GM15510 (cell line): ENCODE results near the gene PARVA.

Source experiments
- POLR2A ChIP-seq: IDR thresholded peaks from 3 replicates; pipeline ENCODE4 v1.6.1; 2011; ENCODE audit warnings: borderline replicate concordance; ENCODE audit not compliant: insufficient read length; ENCODE audit errors: extremely low read depth

The PARVA gene

GRCh38 chr11:12432507-12432906 is 55.1 kb downstream of the PARVA start:
- TF ChIP-seq POLR2A: no peak

DNA sequence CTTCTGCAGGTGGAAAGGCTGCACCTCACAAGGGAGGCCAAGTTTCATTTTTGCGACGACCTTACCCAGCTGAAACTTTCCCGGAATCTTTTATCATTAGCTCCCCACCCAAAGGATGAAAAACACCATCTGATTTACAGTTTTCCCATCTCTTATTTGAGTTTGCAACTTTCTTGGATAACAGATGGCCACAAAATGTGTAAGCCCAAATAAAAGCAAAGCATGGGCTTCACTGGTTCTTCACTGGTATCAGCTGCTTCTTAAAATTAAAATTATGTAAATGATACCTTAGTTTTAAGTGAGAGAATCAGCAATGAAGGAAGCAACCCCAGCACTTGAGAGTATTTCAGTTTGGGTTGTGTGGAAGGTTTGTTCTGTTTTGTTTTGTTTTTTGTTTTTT is 55.8 kb downstream of the PARVA start:
- no peak for TF ChIP-seq POLR2A

DNA sequence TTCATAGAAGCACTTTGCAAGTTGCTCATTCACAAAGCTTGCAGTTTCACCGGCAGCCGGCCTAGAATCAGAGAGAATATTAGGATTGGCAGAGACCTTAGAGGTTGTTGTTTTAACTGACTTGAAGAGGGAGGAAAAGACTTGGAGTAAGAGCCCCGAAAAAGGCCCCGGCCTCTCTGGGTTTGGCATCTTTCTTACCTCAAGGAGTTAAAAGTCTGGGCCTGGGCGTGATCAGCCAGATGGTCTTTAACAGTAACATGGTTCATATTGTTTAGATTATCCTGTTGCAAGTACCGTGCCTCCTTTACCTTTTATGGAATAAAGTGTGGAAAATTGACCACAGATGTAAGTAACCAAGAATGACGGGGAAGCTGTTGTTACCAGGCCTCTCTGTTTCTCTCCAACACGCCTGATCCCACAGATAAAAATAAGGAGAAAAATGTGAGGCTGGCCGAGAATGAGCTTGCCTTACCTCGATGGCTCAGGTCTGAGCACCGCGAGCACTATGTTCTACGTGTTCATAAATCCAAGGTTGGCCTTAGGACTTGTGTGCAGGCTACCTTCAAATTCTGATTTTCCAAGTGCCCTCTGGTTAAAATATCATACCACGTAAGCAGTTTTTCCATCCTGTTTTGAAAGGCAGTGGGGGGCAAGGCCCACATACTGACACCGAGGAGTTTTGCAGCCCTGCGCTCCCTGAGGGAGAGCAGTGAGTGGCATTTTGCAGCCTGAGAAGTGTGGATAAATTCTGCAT is 56.4 kb downstream of the PARVA start:
- TF ChIP-seq POLR2A: no peak

DNA sequence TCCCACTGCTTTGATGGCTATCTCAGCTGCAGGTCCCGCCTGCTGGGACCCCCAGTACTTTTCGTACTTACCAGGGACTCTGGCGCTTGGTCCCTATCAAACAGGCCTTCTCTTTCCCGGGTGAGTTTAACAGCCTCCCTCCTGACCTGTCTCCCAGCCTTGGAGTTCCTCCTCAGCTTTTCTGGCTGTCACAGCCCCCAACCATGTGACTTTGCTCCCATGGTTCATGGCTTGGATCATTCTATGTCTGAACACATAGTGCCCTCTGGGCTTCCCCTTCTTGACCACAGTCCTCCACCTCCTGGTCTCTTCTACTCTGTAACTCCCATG is 56.9 kb downstream of the PARVA start:
- TF ChIP-seq POLR2A: no peak

- no peak for TF ChIP-seq POLR2A
Observed at GRCh38 chr11:12435264-12435663, 57.9 kb downstream of the PARVA start.

- no peak for TF ChIP-seq POLR2A
Observed at GRCh38 chr11:12436266-12436665, 58.9 kb downstream of the PARVA start.

DNA sequence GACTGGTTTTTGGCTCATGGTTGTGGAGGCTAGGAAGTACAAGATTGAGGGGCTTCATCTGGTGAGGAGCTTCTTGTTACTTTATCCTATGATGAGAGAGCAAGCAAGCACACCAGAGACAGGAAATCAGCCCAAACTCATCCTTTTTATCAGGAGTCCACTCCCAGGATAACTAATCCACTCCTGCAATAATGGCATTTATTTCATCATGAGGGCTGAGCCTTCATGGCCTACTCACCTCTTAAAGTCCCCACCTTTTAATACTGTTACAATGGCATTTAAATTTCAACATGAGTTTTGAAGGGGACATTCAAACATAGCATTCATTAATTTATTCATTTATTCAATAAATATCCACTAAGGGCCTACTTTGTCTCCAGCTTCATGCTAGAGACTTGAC is 60.9 kb downstream of the PARVA start:
- TF ChIP-seq POLR2A: no peak

DNA sequence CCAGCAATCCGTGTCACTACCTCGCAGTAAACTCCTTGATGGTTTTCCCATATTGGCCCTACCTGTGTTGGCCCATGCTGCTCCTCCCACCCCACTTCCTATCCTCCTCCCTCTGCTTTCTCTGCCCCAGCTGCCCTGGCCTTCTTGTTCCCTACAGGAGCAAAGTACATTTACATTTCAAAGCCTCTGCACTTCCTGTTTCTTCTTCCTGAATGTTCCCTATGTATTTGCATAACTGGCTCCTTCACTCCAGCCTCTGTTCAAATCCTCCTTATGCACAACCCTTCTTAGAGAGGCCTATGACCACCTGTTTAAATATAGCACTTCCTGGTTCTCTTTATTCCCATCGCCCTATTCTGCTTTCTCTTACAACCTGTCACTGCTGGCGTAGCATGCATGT is 62.2 kb downstream of the PARVA start:
- no peak for TF ChIP-seq POLR2A

GRCh38 chr11:12440565-12440964 is 63.2 kb downstream of the PARVA start:
- TF ChIP-seq POLR2A: no peak

DNA sequence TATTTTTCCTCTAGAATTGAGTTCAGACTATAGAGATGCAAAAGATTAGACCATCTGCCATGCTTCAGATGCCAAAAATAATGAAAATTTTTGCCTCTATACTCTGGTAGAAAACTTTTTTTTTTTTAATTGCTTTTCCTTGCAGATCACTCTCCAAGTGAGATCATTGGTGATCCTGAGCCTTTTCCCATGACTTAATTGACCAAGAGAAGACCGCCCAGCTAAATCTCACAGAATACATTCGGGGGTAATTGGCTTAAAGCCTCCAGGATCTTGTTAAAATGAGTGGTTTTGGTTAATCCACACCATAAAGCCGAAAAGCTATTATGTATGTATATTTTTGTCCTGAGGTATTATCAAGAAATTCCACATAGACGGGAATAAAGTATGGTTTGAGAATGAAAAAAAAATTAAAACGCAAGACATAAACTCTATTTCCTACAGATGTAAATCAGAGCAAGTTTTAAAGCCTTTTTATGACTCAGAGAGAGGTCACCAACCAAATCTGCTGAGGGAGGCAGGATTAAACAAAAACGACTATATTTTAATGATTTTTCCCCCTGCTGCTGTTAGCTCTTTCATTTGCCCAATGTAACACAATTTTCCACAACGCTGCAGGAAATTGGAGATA is 64.0 kb downstream of the PARVA start:
- TF ChIP-seq POLR2A: no peak

DNA sequence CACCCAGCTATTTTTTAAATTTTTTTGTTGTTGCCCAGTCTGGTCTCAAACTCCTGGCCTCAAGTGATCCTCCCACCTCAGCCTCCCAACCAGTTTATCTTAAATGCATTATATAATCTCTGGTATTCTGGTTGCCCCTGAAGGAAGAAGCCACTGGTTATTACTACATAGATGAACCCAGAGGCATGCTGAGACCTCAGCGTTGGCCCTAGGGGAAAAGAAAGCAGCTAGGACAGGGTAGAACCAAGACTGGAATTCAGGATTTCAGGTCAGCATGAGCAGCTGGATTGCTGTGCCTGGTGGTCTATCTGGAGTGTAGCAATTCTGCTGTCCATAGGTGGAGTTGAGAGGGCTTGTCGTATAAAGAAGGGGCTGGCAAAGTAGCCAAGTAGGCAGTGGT is 67.2 kb downstream of the PARVA start:
- TF ChIP-seq POLR2A: no peak

DNA sequence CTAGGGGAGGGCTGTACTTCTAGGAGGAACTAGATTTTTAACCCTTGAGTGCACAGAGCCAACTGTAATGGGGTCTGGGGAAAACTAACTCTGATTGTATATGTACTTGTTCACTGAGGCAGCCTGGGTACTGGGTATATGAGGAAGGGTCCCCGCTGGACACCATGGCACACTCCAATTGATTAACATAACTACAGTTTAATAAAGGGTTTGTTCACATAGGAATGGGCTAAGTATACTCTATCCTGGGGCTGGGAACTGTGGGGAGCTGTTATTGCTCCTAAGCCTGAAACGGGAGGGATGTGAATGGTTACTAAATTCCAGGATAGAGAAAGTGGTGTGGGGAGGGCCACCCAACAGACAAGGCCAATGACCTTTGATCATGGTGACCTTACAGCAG is 67.6 kb downstream of the PARVA start:
- TF ChIP-seq POLR2A: no peak

- TF ChIP-seq POLR2A: no peak
Observed at GRCh38 chr11:12446863-12447262, 69.5 kb downstream of the PARVA start.

DNA sequence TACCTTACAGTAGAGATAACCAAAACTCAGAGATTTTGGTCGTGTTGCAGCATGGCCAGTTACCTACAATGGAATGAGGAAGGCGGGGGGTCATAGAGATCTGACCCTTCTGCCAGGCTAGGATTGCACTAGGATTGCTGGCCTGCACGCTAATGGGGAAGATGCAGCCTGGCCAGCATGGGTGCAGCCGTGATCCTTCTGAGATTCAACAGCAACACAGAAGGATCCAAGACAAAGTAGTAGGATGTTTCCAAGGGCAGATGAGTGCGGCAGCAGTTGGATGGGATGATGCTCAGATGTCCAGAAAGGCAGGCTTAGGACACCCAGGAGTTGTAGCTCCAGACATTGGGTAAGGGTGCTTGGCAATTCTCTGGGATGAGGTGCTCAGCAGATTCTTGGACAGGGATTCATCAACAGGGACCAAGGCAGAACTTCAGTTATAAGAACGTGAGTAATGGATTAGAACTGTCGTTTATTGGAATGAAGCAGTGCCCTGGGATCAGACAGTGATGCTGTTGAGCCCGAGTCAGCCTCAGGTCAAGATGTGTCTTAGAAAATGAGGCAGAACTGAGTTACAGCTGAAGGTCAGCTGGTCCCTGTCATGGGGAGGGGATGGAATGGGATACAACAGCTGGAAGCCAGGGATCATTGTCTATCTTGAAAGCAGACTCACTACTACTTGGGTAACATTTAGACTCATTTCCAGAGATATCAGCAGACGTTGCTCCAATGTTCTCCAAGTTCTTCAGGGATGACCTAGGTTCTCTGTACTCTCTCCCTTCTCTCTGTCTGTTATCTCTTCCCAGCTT is 71.0 kb downstream of the PARVA start:
- TF ChIP-seq POLR2A: no peak

GRCh38 chr11:12449961-12450715 is 72.8 kb downstream of the PARVA start:
- TF ChIP-seq POLR2A: no peak
